PFSK-1 (cell line): ENCODE results near the gene PLPPR2.

Experiments used
- FOXP2 ChIP-seq: optimal IDR thresholded peaks from 2 replicates; pipeline ENCODE3; 2011; ENCODE audit warnings: borderline replicate concordance, control low read depth, inconsistent platforms; ENCODE audit not compliant: insufficient read depth; ENCODE audit errors: extremely low read length, extremely low read depth
- POLR2AphosphoS5 ChIP-seq: IDR thresholded peaks from 2 replicates; pipeline ENCODE4 v1.6.1; 2012; ENCODE audit warnings: low read depth, mild to moderate bottlenecking, control low read depth, low read length, moderate library complexity
- SIN3A ChIP-seq: IDR thresholded peaks from 2 replicates; pipeline ENCODE4 v1.6.1; 2012; ENCODE audit warnings: mild to moderate bottlenecking, low read length, moderate library complexity, borderline replicate concordance; ENCODE audit not compliant: insufficient read depth
- TAF1 ChIP-seq: IDR thresholded peaks from 2 replicates; pipeline ENCODE4 v1.6.1; 2012; ENCODE audit warnings: low read length, control low read depth, borderline replicate concordance; ENCODE audit not compliant: insufficient read depth
- TF ChIP-seq, protein P1 (sequence below), 2 experiments: IDR thresholded peaks; 2 replicates each; pipeline versions ENCODE4 v1.6.1 to v1.8.0; 2011 to 2012; ENCODE audit warnings: low read depth in 2 of 2, low read length in 2 of 2, control low read depth in 1 of 2, inconsistent platforms in 1 of 2, mild to moderate bottlenecking in 1 of 2, moderate library complexity in 1 of 2; ENCODE audit not compliant: insufficient read depth in 1 of 2

The PLPPR2 gene

DNA sequence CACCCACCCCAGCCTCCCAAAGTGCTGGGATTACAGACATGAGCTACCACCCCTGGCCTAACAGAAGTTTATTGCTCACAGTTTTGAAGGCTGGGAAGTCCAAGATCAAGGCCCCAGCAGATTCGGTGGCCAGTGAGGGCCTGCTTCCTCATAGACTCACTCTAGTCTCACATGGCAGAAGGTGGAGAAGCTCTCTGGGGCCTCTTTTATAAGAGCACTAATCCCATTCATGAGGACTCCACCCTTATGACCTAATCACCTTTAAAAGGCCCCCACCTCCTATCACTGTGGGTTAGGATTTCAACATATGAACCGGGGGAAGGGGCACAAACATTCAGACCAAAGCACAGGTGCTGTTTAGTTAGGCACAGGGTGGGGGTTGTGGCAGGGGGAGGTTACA lies 12.3 kb downstream of the PLPPR2 start:
- TF ChIP-seq FOXP2 (no peak), POLR2AphosphoS5 (no peak), SIN3A (no peak), TAF1 (no peak)
- TF ChIP-seq, protein P1, sequence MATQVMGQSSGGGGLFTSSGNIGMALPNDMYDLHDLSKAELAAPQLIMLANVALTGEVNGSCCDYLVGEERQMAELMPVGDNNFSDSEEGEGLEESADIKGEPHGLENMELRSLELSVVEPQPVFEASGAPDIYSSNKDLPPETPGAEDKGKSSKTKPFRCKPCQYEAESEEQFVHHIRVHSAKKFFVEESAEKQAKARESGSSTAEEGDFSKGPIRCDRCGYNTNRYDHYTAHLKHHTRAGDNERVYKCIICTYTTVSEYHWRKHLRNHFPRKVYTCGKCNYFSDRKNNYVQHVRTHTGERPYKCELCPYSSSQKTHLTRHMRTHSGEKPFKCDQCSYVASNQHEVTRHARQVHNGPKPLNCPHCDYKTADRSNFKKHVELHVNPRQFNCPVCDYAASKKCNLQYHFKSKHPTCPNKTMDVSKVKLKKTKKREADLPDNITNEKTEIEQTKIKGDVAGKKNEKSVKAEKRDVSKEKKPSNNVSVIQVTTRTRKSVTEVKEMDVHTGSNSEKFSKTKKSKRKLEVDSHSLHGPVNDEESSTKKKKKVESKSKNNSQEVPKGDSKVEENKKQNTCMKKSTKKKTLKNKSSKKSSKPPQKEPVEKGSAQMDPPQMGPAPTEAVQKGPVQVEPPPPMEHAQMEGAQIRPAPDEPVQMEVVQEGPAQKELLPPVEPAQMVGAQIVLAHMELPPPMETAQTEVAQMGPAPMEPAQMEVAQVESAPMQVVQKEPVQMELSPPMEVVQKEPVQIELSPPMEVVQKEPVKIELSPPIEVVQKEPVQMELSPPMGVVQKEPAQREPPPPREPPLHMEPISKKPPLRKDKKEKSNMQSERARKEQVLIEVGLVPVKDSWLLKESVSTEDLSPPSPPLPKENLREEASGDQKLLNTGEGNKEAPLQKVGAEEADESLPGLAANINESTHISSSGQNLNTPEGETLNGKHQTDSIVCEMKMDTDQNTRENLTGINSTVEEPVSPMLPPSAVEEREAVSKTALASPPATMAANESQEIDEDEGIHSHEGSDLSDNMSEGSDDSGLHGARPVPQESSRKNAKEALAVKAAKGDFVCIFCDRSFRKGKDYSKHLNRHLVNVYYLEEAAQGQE (IDR thresholded peaks at IDR 0.05; ENCODE audit: insufficient read depth in 1 of 2, low read depth in 2 of 2, low read length in 2 of 2), result no peak

- TF ChIP-seq FOXP2 (no peak), TAF1 (no peak), POLR2AphosphoS5 (no peak), SIN3A (no peak)
- TF ChIP-seq, protein P1 (IDR thresholded peaks at IDR 0.05; ENCODE audit: insufficient read depth in 1 of 2, low read depth in 2 of 2, low read length in 2 of 2), result no peak
These were observed 15.5 kb downstream of the PLPPR2 start for GRCh38 chr19:11370744-11371143.

GRCh38 chr19:11373166-11373884 lies 18.1 kb downstream of the PLPPR2 start:
- TF ChIP-seq, protein P1 (IDR thresholded peaks at IDR 0.05; ENCODE audit: insufficient read depth in 1 of 2, low read depth in 2 of 2, low read length in 2 of 2), result no peak
- no peak for TF ChIP-seq SIN3A
- TF ChIP-seq FOXP2, result no peak
- TF ChIP-seq POLR2AphosphoS5, result no peak
- TF ChIP-seq TAF1, result no peak

GRCh38 chr19:11373885-11374432 lies 18.7 kb downstream of the PLPPR2 start:
- TF ChIP-seq, protein P1 (IDR thresholded peaks at IDR 0.05; ENCODE audit: insufficient read depth in 1 of 2, low read depth in 2 of 2, low read length in 2 of 2), result no peak
- TF ChIP-seq SIN3A (no peak), FOXP2 (no peak), POLR2AphosphoS5 (no peak), TAF1 (no peak)
